Cerebellar cortex (tissue), 1 donor: ENCODE results near the gene ARHGEF11.

Experiments used
- DNase-seq: peaks from one replicate; pipeline ENCODE4 v3.0.0-alpha.2; 2015; ENCODE audit warnings: low spot score

The ARHGEF11 gene

GRCh38 chr1:156894711-156895454 is 150.7 kb downstream of the ARHGEF11 start:
- no peak for DNase-seq

DNA sequence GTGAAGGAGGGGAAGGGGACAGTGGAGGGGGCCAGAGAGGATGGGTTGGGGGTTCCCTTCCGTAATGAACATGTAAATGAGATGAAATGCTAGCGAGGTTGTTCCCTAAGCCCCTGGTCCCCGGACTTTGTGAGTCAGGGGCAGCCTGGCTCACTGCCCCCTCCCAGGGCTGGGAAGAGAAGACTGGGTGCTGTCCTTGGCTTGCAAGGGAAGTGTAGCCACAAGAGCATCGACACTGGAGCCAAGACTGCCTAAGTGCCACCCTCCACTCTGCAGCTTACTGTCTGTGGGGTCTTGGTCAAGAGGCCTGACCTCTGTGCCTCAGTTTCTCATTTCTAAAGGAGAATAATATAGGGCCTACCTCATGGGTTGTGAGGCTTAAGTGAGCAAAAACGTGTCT is 151.5 kb downstream of the ARHGEF11 start:
- DNase-seq, result no peak

GRCh38 chr1:156893048-156893953 is 152.2 kb downstream of the ARHGEF11 start, which contains the start of gene PEAR1:
Gene PEAR1 (plus strand): TSS chr1:156893718. CDS start chr1:156903927, 10,209 bp downstream.
- no peak for DNase-seq

GRCh38 chr1:156892190-156893047 is 153.1 kb downstream of the ARHGEF11 start:
- DNase-seq, result peak; percentile 83

DNA sequence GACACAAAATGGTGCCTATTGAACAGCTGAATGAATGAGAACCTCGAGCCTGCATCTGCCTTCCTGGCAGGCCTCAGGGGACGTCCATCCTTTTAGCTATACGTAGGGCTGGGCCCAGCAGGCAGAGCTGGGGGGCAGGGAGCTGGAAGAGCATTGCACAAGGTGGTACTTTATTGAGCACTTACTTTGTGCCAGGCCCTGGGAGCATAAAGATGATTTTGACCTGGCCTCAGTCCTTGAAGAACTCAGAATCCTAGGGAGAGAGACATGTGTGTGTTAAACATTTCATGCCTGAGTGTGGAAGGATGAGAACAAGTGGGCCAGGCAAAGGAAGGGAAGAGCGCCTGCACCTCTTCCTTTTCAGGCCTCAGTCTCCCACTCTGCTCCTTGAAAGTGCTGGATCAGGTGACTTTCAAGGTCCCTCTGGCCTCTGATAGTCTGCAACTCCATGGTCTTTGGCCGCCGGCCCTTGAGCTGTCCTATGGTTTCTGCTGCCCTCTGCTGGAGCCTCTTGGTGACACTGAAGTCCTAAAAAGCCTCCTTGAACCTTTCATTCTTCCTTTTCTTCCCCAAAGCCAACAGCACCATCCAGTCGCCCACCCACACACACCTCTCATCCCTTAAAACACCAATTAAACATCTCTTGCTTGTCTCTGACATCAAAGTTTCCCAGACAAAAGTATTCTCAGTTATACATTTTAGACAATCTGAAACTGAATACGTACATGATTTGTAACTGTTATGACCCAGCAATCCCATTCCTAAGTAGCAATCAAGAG is 155.6 kb downstream of the ARHGEF11 start:
- peak; percentile 88 for DNase-seq

GRCh38 chr1:156887734-156888133 is 157.8 kb downstream of the ARHGEF11 start:
- DNase-seq, result no peak

- no peak for DNase-seq
Observed at GRCh38 chr1:156887317-156887716, 158.2 kb downstream of the ARHGEF11 start.

DNA sequence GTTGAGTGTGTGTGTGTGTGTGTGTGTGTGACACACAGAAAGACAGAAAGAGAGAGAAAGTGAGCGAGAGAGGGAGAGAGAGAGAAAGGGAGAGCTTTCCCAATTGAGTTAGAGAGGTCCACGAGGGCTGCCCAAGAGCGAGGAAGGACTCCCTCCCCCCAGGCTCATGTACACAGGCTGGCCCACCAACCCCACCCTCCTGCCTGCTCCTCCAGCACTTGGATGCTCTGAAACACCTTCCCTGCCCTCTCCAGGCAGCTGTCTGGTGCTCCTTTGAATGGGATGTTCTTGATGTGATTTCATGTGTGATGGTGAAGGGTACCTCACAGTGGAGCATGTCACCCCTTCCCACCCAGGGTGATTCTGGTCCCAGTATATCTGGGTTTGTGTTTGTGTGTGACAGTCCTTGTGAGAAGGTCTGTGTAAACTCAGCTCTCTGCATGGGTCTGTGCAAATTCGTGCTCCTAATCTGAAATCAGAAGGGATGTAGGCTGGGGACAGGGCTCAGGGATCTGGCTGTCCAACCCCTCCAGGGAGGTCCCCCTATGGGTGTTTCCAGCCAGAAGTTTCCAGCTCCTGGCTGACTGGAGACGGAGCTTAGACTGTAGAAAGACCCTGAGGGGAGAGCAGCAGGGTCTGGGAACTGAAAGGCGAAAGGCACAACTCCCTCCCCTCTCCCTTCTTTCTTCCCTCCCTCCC is 158.8 kb downstream of the ARHGEF11 start:
- no peak for DNase-seq

DNA sequence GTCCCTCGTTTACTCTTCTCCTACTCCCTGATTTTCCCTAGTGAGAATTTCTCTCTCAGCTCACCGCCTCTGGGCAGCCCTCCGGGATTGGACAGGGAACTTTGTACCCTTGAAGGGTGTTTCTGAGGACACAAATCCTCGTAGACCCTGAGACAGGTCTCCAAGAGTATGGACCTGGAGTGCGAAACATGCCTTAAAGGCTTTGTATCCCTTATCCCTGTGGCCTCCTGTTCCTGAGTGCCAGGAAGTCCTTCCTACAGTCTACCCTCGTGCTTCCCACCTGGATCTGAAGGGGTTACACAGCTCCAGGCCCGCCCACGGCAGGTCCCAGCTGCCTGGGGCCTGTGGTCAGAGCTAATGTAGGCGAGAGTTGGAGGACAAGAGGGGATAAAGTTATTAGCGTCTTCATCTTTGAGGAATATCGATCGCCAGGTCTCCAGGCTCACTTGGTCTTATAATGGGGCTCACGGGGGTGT is 159.6 kb downstream of the ARHGEF11 start:
- DNase-seq, result no peak

DNA sequence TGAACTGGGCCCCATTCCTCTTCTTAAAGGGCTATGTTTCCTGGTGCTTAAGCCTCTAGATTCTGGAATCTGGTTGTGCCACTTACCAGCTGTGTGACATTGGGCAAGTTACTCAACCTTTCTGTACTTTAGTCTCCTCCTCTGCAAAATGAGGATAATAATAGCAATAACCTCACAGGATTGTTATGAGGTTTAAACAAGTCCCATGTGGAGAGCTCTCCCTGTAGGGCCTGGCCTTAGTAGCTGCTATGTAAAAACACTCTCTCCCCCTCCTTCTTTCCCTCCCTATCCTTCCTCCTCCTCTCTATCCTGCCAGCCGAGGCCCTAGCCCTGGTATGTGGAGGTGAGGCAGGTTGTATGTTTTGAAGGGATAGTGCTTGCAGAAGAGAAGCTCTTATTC is 160.2 kb downstream of the ARHGEF11 start:
- no peak for DNase-seq
